GM20000 (cell line): ENCODE results near the gene IMMP2L.

Source experiments
- DNase-seq: peaks from one replicate; pipeline ENCODE4 v3.0.0; 2012; ENCODE audit warnings: low spot score
- TF ChIP-seq, protein P1 (sequence below): IDR thresholded peaks from 2 replicates; pipeline ENCODE4 v1.5.1; 2012; ENCODE audit warnings: mild to moderate bottlenecking, control low read depth; ENCODE audit errors: extremely low read depth, missing control alignments

Gene IMMP2L

GRCh38 chr7:110835218-110835617 is 727.1 kb downstream of the IMMP2L start:
- no peak for DNase-seq
- TF ChIP-seq, protein P1, sequence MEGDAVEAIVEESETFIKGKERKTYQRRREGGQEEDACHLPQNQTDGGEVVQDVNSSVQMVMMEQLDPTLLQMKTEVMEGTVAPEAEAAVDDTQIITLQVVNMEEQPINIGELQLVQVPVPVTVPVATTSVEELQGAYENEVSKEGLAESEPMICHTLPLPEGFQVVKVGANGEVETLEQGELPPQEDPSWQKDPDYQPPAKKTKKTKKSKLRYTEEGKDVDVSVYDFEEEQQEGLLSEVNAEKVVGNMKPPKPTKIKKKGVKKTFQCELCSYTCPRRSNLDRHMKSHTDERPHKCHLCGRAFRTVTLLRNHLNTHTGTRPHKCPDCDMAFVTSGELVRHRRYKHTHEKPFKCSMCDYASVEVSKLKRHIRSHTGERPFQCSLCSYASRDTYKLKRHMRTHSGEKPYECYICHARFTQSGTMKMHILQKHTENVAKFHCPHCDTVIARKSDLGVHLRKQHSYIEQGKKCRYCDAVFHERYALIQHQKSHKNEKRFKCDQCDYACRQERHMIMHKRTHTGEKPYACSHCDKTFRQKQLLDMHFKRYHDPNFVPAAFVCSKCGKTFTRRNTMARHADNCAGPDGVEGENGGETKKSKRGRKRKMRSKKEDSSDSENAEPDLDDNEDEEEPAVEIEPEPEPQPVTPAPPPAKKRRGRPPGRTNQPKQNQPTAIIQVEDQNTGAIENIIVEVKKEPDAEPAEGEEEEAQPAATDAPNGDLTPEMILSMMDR: no peak

DNA sequence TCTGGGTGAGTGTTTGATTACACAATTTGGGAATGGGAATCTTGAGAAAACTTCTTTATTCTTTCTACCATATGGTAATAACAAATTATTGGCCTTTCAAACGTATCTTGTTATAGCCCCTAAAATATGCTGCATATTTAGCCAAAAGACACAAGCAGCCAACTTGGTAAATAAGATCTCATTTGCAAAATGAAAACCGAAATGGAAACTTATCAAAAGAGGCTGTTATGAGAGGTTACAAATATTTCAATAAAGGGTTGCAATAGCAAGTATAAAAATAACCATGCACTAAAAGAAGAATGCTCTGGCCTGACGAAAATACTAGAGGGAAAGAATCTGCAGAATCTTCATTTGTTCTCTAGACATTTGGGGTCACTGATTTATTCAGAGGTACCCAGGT is 730.9 kb downstream of the IMMP2L start:
- TF ChIP-seq, protein P1: no peak
- DNase-seq: no peak

DNA sequence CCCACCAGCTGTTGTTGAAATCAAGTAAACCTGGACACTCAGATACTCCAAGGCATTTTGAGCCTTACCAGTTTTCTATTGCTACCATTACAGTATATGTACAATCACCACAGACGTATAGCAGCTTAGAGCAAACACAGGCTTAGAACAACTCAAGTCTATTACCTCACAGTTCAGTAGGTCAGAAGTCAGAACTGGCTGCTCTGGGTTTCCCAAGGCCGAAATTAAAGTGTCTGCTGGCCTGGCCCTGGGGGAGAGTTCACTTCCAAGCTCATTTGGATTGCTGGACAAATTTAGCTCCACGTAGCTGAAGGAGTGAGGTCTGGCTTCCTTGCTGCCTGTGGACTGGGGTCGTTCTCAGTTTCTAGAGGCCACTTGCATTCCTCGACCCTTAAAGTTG is 731.5 kb downstream of the IMMP2L start:
- TF ChIP-seq, protein P1: no peak
- no peak for DNase-seq

GRCh38 chr7:110827936-110828335 is 734.4 kb downstream of the IMMP2L start:
- DNase-seq: no peak

DNA sequence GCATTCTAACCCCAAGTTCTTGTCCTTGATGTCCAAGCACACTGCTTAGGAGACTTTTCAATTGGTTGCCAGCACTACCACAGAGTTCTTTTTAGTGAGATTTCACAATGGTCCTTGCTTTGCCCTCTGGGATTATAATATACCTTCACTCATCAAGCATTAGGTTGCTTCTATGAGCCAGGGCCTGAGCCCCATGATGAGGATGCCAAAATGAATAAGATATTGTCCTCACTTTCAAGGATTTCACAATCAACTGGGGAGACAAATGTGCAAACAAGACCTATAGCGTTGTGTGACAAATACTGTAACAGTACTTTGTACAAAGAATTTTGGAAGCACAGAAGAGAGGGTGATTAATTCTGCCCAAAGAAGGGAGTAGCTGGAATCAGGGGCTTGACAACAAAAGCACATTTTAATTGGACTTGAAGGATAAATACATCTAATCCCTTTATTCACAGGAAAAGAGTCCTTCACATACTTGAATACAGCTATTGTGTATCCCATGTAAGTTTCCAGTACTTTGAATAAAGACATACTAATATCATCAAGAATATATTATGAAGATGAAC is 734.9 kb downstream of the IMMP2L start:
- TF ChIP-seq, protein P1: no peak
- no peak for DNase-seq

More at GRCh38 chr7:110827936-110828335, 734.4 kb downstream of the IMMP2L start:
- TF ChIP-seq, protein P1: no peak

- no peak for DNase-seq
- TF ChIP-seq, protein P1: no peak
Observed at GRCh38 chr7:110813986-110814385, 748.3 kb downstream of the IMMP2L start.

GRCh38 chr7:110809832-110810231 is 752.5 kb downstream of the IMMP2L start:
- TF ChIP-seq, protein P1: no peak
- no peak for DNase-seq
